ENCODE results near the gene SLC22A23.

GRCh38 chr6:3411967-3412778 lies 44.7 kb downstream of the SLC22A23 start:
- TF ChIP-seq CTCF (IDR thresholded peaks at IDR 0.05) (no peak), POLR2A (IDR thresholded peaks at IDR 0.05) (no peak)

All from adrenal gland (tissue), 5 donors.